H1 (cell line): ENCODE measurements around the gene PAX6. TPM values are rescaled to one million over a fixed set of nuclear protein-coding genes. Genes with fewer than 3 reads are reported as not detected.

ENCODE experiments used
- GABPA ChIP-seq: IDR thresholded peaks from 2 replicates; pipeline ENCODE4 v1.6.1; 2011; ENCODE audit warnings: mild to moderate bottlenecking, low read length, moderate library complexity, borderline replicate concordance; ENCODE audit not compliant: insufficient read depth
- KDM1A ChIP-seq: fragments of 200-600, 300-600 bp; sonication (generic); IDR thresholded peaks from 2 replicates; pipeline ENCODE4 v1.7.1; 2016; ENCODE audit warnings: mild to moderate bottlenecking, low read length, borderline replicate concordance
- NRF1 ChIP-seq: IDR thresholded peaks from 2 replicates; pipeline ENCODE4 v1.6.1; 2011; ENCODE audit warnings: mild to moderate bottlenecking, low read depth, low read length, improper control_type of control experiment
- SIRT6 ChIP-seq: IDR thresholded peaks from one replicate; pipeline ENCODE4 v1.7.1; 2012; ENCODE audit warnings: low read length, inconsistent platforms
- SUZ12 ChIP-seq: fragments of 200-600 bp; sonication (generic); IDR thresholded peaks from 2 replicates; pipeline ENCODE4 v1.6.1; 2012; ENCODE audit warnings: mild to moderate bottlenecking, inconsistent platforms, low read length, moderate library complexity, mixed read lengths
- ZNF274 ChIP-seq: IDR thresholded peaks from 2 replicates; pipeline ENCODE4 v1.7.0; 2012; ENCODE audit warnings: low read length, borderline replicate concordance; ENCODE audit errors: extremely low read depth
- polyA plus RNA-seq, 7 experiments: library from polyadenylated mRNA; depleted of rRNA in 3 of 7; stranded (reverse) in 5 of 7; unstranded in 2 of 7; fragments of >200 nt in 5 of 7; fragments of 200-250 nt in 2 of 7; gene quantifications; 1 replicate in 5 of 7; 2 replicates in 1 of 7; 4 replicates in 1 of 7; pipeline versions ENCODE4 v1.2.1 to v1.2.3, GENCODE V29; 2011 to 2013; ENCODE audit warnings: missing spikeins in 2 of 7, mixed read lengths in 2 of 7
- total RNA-seq: library from RNA; stranded (reverse); fragmentation: NEBNext Ultra II Directional; extraction: Animal tissue kit (Norgen Biotek cat#: 25700); gene quantifications from 2 replicates; pipeline ENCODE4 v1.2.1, GENCODE V29; 2021
- TF ChIP-seq, protein P1 (sequence below): fragments of 300-600 bp; sonication (generic); IDR thresholded peaks from 2 replicates; pipeline ENCODE4 v1.7.1; 2012; ENCODE audit warnings: low read length, moderate library complexity, mild to moderate bottlenecking, inconsistent platforms; ENCODE audit not compliant: insufficient replicate concordance
- TF ChIP-seq, protein P2 (sequence below): IDR thresholded peaks from 2 replicates; pipeline ENCODE4 v1.6.1; 2012; ENCODE audit warnings: low read length, inconsistent platforms
- TF ChIP-seq, protein P3 (sequence below): IDR thresholded peaks from 2 replicates; pipeline ENCODE4 v1.6.1; 2012; ENCODE audit warnings: inconsistent platforms

Gene PAX6
- total and polyA plus RNA-seq, 2 of the 8 experiments (the other 6 are each of a cell fraction or from before 2014, with no cell fraction given) = 0.30 to 0.65 TPM

DNA sequence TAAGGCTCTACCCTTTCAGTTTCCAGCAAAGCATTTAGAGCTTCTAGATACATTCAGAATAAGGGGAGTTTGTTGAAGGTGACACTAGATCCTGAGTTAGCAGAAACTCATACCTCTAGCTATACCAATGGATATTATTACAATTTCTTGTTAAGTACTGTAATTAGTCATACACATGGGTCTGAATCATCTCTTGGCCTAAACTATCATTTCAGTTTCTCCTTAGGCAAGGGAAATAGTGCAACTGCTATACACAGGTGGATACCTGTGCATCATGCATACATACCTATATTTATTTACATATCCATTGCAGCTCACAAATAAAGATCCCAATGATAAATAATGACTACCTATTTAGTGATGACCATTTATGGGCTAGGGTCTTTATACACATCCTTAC lies 45.1 kb upstream of the PAX6 start (continued):
- TF ChIP-seq, protein P1, sequence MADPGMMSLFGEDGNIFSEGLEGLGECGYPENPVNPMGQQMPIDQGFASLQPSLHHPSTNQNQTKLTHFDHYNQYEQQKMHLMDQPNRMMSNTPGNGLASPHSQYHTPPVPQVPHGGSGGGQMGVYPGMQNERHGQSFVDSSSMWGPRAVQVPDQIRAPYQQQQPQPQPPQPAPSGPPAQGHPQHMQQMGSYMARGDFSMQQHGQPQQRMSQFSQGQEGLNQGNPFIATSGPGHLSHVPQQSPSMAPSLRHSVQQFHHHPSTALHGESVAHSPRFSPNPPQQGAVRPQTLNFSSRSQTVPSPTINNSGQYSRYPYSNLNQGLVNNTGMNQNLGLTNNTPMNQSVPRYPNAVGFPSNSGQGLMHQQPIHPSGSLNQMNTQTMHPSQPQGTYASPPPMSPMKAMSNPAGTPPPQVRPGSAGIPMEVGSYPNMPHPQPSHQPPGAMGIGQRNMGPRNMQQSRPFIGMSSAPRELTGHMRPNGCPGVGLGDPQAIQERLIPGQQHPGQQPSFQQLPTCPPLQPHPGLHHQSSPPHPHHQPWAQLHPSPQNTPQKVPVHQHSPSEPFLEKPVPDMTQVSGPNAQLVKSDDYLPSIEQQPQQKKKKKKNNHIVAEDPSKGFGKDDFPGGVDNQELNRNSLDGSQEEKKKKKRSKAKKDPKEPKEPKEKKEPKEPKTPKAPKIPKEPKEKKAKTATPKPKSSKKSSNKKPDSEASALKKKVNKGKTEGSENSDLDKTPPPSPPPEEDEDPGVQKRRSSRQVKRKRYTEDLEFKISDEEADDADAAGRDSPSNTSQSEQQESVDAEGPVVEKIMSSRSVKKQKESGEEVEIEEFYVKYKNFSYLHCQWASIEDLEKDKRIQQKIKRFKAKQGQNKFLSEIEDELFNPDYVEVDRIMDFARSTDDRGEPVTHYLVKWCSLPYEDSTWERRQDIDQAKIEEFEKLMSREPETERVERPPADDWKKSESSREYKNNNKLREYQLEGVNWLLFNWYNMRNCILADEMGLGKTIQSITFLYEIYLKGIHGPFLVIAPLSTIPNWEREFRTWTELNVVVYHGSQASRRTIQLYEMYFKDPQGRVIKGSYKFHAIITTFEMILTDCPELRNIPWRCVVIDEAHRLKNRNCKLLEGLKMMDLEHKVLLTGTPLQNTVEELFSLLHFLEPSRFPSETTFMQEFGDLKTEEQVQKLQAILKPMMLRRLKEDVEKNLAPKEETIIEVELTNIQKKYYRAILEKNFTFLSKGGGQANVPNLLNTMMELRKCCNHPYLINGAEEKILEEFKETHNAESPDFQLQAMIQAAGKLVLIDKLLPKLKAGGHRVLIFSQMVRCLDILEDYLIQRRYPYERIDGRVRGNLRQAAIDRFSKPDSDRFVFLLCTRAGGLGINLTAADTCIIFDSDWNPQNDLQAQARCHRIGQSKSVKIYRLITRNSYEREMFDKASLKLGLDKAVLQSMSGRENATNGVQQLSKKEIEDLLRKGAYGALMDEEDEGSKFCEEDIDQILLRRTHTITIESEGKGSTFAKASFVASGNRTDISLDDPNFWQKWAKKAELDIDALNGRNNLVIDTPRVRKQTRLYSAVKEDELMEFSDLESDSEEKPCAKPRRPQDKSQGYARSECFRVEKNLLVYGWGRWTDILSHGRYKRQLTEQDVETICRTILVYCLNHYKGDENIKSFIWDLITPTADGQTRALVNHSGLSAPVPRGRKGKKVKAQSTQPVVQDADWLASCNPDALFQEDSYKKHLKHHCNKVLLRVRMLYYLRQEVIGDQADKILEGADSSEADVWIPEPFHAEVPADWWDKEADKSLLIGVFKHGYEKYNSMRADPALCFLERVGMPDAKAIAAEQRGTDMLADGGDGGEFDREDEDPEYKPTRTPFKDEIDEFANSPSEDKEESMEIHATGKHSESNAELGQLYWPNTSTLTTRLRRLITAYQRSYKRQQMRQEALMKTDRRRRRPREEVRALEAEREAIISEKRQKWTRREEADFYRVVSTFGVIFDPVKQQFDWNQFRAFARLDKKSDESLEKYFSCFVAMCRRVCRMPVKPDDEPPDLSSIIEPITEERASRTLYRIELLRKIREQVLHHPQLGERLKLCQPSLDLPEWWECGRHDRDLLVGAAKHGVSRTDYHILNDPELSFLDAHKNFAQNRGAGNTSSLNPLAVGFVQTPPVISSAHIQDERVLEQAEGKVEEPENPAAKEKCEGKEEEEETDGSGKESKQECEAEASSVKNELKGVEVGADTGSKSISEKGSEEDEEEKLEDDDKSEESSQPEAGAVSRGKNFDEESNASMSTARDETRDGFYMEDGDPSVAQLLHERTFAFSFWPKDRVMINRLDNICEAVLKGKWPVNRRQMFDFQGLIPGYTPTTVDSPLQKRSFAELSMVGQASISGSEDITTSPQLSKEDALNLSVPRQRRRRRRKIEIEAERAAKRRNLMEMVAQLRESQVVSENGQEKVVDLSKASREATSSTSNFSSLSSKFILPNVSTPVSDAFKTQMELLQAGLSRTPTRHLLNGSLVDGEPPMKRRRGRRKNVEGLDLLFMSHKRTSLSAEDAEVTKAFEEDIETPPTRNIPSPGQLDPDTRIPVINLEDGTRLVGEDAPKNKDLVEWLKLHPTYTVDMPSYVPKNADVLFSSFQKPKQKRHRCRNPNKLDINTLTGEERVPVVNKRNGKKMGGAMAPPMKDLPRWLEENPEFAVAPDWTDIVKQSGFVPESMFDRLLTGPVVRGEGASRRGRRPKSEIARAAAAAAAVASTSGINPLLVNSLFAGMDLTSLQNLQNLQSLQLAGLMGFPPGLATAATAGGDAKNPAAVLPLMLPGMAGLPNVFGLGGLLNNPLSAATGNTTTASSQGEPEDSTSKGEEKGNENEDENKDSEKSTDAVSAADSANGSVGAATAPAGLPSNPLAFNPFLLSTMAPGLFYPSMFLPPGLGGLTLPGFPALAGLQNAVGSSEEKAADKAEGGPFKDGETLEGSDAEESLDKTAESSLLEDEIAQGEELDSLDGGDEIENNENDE = no peak
- TF ChIP-seq, protein P2, sequence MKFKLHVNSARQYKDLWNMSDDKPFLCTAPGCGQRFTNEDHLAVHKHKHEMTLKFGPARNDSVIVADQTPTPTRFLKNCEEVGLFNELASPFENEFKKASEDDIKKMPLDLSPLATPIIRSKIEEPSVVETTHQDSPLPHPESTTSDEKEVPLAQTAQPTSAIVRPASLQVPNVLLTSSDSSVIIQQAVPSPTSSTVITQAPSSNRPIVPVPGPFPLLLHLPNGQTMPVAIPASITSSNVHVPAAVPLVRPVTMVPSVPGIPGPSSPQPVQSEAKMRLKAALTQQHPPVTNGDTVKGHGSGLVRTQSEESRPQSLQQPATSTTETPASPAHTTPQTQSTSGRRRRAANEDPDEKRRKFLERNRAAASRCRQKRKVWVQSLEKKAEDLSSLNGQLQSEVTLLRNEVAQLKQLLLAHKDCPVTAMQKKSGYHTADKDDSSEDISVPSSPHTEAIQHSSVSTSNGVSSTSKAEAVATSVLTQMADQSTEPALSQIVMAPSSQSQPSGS = no peak
- TF ChIP-seq SUZ12 (no peak), NRF1 (no peak), ZNF274 (no peak), SIRT6 (no peak), GABPA (no peak), KDM1A (no peak)
- TF ChIP-seq, protein P3, sequence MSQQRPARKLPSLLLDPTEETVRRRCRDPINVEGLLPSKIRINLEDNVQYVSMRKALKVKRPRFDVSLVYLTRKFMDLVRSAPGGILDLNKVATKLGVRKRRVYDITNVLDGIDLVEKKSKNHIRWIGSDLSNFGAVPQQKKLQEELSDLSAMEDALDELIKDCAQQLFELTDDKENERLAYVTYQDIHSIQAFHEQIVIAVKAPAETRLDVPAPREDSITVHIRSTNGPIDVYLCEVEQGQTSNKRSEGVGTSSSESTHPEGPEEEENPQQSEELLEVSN = no peak
